ENCODE data around the gene MYT1.

- TF ChIP-seq POLR2A (IDR thresholded peaks at IDR 0.05; ENCODE audit: low read depth, low read length) (no peak), POLR2AphosphoS5 (IDR thresholded peaks at IDR 0.05; ENCODE audit: low read depth, low read length) (no peak), SPI1 (IDR thresholded peaks at IDR 0.05; ENCODE audit: low read depth, low read length) (no peak), TAF1 (IDR thresholded peaks at IDR 0.05; ENCODE audit: low read depth, low read length) (no peak), POU2F2 (IDR thresholded peaks at IDR 0.05; ENCODE audit: low read depth, low read length) (no peak), PAX5 (IDR thresholded peaks at IDR 0.05; ENCODE audit: insufficient read depth, low read length, severe bottlenecking) (no peak)
Observed at GRCh38 chr20:64237316-64237715, 73.1 kb downstream of the MYT1 start.
